ENCODE results near the gene ULK1. TPM values are rescaled to one million over a fixed set of nuclear protein-coding genes. Genes with fewer than 3 reads are reported as not detected.

Gene ULK1
- total RNA-seq, 1 donor from 2014 or later = 3.2 TPM

DNA sequence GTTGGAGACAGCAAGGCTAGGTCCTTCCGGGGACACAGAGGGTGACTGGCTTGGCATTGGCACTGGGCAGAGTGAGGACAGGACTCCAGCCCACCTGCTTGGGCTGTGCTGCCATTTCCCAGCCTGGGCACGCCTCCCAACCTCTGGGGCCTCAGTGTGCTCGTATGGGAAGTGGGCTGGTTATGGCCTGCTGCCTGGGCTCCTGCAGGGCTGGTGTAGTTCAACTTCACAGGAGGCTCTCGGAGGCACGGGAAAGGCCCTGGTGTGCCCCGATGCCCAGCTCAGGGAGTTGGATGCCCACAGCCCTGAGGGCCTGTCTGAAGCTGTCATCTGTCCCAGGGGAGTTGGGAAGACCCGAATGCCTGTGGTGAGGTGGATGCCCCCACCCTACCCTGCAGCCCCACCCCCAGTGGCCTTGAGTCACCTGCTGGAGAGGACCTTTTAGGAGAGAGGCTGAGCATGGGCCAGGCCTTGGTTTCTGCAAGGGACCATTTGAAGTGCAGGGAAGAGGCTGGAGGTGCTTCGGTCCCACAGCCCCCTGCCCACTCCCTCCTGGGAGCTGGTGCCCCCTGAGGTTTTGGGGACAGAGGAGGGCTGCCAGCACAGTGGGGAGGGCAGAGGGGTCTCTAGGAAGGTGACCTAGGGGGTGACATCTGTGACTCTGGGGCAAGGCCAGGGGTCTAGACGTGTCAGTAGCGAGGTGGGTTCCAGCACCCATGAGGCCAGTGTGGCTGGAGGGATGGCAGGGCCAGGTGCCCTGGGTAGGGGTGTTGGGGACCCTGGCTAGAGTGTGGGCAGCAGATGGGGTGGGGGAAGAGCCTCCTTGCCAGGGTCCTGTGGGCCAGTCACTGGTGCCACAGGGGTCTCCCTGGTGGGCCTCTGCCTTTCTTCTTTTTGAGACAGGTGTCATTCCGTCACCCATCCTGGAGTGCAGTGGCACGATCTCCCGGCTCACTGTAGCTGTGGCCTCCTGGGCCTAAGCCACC, 9.1 kb downstream of the ULK1 start:
- DNase-seq (ENCODE audit: low read depth) (no peak), FAIRE-seq (no peak)
- Histone ChIP-seq H3K4me3 (ENCODE audit: low read depth, low read length) (no peak overlapping the region), H3K27me3 (ENCODE audit: control insufficient read depth, insufficient read depth, low read length) (no peaks in the 10 kb centered on the region), H3K36me3 (ENCODE audit: control insufficient read depth, insufficient read depth, low read length) (peaks cover 10% of the 10 kb centered on the region)
- TF ChIP-seq, protein P1, sequence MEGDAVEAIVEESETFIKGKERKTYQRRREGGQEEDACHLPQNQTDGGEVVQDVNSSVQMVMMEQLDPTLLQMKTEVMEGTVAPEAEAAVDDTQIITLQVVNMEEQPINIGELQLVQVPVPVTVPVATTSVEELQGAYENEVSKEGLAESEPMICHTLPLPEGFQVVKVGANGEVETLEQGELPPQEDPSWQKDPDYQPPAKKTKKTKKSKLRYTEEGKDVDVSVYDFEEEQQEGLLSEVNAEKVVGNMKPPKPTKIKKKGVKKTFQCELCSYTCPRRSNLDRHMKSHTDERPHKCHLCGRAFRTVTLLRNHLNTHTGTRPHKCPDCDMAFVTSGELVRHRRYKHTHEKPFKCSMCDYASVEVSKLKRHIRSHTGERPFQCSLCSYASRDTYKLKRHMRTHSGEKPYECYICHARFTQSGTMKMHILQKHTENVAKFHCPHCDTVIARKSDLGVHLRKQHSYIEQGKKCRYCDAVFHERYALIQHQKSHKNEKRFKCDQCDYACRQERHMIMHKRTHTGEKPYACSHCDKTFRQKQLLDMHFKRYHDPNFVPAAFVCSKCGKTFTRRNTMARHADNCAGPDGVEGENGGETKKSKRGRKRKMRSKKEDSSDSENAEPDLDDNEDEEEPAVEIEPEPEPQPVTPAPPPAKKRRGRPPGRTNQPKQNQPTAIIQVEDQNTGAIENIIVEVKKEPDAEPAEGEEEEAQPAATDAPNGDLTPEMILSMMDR (IDR thresholded peaks at IDR 0.05; ENCODE audit: insufficient read depth, low read length, severe bottlenecking) = no peak

DNA sequence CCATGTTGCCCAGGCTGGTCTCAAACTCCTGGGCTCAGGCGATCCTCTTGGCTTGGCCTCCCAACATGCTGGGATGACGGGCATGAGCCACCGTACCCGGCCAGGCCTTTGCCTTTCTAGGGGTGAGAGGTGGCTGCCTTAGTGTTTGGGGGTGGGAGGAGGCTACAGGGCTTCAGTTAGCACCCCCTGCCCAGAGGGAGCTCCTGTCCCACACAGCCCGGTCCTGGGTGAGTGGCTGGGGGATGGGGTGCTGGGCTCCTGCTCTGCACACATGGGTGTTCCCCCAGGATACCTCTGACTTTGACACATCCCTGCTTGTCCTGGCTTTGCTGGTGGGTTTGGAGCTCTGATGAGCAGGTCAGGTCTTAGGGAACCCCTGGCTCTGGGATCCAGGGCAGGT, 9.9 kb downstream of the ULK1 start:
- no peak overlapping the region for H3K4me3 ChIP-seq (ENCODE audit: low read depth, low read length)
- peaks cover 10% of the 10 kb centered on the region for H3K36me3 ChIP-seq (ENCODE audit: control insufficient read depth, insufficient read depth, low read length)
- DNase-seq (ENCODE audit: low read depth) = no peak
- TF ChIP-seq, protein P1 (IDR thresholded peaks at IDR 0.05; ENCODE audit: insufficient read depth, low read length, severe bottlenecking) = no peak
- no peak for FAIRE-seq
- H3K27me3 ChIP-seq (ENCODE audit: control insufficient read depth, insufficient read depth, low read length) = no peaks in the 10 kb centered on the region

DNA sequence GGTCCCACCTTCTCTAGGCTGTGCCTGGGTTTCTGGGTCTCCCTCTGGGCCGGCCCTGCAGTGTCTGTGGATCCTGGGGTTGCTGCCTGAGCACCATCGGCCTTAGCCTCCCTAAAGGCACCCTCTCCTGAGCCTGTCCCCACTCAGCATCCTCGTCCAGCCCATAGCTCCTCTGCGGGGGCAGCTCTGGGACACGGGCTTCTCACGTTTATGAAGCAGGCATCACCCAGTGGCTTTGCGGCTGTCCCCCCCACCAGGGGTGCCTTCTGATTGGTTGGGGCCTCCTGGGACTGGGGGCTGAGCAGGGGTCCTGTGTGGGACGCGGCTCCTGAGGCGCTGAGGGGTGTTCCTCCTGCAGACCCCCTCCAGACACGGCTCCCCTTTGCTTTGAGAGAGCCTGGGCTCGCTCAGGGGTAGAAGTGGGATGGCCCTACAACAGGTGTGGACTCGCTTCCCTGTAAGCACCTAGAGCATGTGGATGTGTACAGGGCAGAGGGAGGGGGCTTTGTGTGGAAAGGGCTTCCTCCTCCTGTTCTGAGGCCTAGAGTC, 10.7 kb downstream of the ULK1 start:
- H3K27me3 ChIP-seq (ENCODE audit: control insufficient read depth, insufficient read depth, low read length) = no peaks in the 10 kb centered on the region
- peaks cover 13% of the 10 kb centered on the region for H3K36me3 ChIP-seq (ENCODE audit: control insufficient read depth, insufficient read depth, low read length)
- DNase-seq (ENCODE audit: low read depth) = no peak
- TF ChIP-seq, protein P1 (IDR thresholded peaks at IDR 0.05; ENCODE audit: insufficient read depth, low read length, severe bottlenecking) = no peak
- H3K4me3 ChIP-seq (ENCODE audit: low read depth, low read length) = no peak overlapping the region
- no peak for FAIRE-seq

DNA sequence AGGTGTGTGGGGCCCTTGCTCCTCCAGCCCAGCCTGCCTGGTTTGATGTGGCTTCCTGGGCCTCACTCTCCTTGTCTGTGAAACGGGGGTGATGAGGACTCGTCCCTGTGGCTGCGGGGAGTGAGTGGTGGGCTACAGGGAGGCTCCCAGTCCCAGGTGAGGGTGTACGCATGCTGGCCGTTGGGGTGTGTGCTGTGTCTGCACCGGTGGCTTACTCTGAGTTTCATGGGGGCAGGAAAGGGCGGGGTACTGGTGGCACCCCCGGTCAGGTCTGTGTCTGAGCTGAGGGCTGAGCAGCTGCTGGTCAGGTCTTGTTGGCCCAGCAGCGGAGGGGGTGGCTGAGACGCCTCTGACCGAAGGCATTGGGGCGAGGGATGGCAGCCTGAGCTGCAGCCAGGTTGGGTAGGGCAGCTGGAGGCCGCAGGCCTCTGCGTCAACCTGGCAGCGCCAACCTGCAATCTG, 11.2 kb downstream of the ULK1 start:
- TF ChIP-seq, protein P1 (IDR thresholded peaks at IDR 0.05; ENCODE audit: insufficient read depth, low read length, severe bottlenecking) = no peak
- Histone ChIP-seq H3K36me3 (ENCODE audit: control insufficient read depth, insufficient read depth, low read length) (peaks cover 15% of the 10 kb centered on the region), H3K27me3 (ENCODE audit: control insufficient read depth, insufficient read depth, low read length) (no peaks in the 10 kb centered on the region), H3K4me3 (ENCODE audit: low read depth, low read length) (no peak overlapping the region)
- DNase-seq (ENCODE audit: low read depth) (no peak), FAIRE-seq (no peak)

DNA sequence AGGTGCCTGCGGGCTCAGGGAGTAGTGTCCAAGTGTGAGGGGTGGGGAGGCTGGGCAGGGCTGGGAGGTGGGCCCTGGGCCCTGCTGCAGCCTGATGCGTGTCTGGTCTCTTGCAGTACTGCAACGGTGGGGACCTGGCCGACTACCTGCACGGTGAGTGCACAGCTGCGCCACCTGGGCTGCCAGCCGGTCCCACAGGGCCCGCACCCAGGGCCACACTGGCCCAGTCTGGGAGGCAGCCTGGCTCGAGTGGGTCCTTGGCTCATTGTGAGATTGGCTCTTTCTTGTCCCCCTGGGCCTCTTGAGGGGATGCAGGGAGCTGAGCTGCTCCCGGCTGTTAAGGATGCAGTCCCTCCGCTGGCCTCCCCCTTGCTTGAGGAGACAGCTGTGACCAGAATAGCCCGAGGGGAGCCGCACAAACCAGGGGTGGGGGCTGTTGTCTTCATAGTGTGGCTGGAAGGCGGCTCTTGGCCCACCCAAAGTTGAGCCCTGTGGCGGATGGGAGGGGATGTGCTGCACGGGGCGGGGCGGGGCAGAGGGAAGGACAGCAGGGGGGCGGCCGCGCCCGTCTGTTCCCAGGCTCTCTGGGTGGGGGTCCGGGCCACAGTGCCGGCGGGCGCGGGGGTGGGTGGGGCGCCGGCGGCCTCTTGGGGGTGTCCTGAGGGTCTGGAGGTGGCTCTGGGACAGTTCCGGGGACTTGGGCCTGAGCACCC, 13.1 kb downstream of the ULK1 start:
- no peak for DNase-seq (ENCODE audit: low read depth)
- TF ChIP-seq, protein P1 (IDR thresholded peaks at IDR 0.05; ENCODE audit: insufficient read depth, low read length, severe bottlenecking) = no peak
- Histone ChIP-seq H3K36me3 (ENCODE audit: control insufficient read depth, insufficient read depth, low read length) (peaks cover 29% of the 10 kb centered on the region), H3K27me3 (ENCODE audit: control insufficient read depth, insufficient read depth, low read length) (no peaks in the 10 kb centered on the region), H3K4me3 (ENCODE audit: low read depth, low read length) (no peak overlapping the region)
- no peak for FAIRE-seq
